Stimulated activated CD4-positive, alpha-beta T cell treated with anti-CD3 and anti-CD28 coated beads, TNF-alpha, amount 100 ng/mL, for 1 hour (primary cell): ENCODE results near the gene RTN4R.

ENCODE experiments used
- DNase-seq, 3 donors: peaks; one replicate each; pipeline ENCODE4 v3.0.0-alpha.2; 2020; ENCODE audit warnings: low read depth in 3 of 3, low spot score in 1 of 3

RTN4R gene

DNA sequence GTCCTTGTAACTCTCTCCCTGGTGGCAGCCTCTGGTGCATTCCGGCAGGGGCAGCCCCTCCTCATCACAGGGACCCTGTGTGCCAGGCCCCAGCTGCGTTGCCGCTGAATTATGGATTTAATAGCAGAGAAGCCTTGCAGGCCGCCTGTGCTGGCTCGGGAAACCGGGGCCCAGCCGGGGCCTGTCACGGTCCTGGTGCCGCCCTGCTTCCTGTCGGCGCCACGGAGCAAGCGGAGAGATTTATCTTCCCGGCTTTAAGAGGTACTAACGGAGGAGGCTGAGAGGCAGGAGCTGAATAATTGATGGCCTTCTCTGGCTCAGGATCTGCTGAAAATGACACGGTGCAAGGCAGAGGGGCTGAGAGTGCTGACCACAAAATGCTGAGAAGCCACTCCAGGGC is 63.3 kb downstream of the RTN4R start:
- DNase-seq = no peak

DNA sequence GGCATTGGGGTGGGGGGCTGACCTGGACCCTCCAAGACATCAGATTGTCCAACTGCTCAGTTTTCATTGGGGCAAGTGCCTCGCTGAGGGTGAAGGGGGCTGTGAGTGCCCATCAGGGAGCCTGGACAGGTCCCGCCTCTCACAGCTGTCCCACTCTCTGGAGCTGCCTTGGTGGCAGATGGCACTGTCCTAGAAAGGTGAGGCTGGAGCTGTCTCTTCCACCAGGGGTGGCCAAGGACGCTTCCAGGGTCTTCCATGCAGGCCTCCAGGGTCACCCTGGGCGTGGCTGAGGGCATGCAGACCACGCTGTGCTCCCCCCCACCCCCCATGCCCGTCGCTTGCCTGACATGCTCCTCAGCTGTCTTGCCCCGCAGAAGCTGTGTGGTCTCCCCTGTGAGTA is 63.8 kb downstream of the RTN4R start:
- no peak for DNase-seq

- DNase-seq = no peak
These were observed 64.4 kb downstream of the RTN4R start for GRCh38 chr22:20203552-20204201.

GRCh38 chr22:20203142-20203551 is 65.0 kb downstream of the RTN4R start:
- no peak for DNase-seq

DNA sequence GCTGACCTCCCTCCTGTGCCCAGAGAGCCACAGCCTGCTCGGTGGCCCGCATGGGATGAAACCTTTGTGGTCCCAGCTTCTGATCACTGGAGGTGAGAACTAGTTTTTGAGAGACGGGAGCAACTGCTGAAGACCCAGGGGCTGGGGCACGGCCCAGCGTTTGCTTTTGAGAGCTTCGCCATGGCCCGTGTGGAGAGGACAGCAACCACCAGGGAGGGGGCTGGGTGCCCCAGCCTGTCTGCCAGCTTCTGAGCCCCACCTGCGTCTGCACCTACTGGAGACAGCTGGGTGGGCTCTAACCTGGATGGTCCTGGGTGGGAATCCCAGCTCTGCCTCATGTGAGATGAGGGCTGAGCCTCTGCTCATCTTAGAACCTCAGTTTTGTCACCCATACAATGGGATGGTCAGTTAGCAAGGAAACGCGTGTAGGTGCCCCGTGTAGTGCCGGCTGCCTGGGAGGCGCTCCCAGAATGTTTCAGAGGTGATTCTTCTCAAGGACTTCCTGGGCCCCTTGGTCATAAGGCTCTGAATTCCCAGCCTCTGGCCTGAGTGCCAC is 66.2 kb downstream of the RTN4R start:
- DNase-seq = no peak

- no peak for DNase-seq
These were observed 68.2 kb downstream of the RTN4R start for GRCh38 chr22:20199906-20200305.

- no peak for DNase-seq
These were observed 68.7 kb downstream of the RTN4R start for GRCh38 chr22:20199413-20199842.

GRCh38 chr22:20198557-20199319 is 69.4 kb downstream of the RTN4R start:
- no peak for DNase-seq

DNA sequence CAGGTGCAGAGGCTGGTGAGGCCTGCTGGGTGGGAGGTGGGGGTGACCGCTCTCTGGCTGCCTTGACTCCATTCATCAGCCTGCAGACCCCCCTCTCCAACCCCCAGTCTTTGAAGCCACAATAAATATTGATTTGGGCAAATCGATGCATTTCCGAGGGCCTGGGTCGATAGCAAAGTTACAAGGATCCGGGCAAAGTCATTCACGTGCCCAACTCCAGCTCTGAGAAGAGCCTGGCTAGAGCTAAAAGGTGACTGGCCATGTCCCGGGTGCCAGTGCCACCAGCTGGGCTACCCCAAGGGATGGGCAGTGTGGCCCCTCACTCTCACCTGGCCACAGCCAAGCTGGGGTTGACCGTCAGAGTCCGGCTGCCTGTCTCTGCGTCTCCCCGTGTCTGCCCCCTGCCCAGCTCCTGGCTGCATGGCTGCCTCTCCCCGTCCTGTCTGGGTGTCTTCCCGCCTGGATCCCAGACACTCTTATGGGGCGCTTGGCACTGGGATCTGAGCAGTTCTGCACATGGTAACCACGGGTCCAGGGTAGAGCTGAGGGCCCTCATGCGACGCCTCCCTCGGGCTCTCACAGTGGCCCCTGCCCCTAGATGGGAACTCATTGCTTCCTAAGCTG is 70.6 kb downstream of the RTN4R start:
- no peak for DNase-seq

DNA sequence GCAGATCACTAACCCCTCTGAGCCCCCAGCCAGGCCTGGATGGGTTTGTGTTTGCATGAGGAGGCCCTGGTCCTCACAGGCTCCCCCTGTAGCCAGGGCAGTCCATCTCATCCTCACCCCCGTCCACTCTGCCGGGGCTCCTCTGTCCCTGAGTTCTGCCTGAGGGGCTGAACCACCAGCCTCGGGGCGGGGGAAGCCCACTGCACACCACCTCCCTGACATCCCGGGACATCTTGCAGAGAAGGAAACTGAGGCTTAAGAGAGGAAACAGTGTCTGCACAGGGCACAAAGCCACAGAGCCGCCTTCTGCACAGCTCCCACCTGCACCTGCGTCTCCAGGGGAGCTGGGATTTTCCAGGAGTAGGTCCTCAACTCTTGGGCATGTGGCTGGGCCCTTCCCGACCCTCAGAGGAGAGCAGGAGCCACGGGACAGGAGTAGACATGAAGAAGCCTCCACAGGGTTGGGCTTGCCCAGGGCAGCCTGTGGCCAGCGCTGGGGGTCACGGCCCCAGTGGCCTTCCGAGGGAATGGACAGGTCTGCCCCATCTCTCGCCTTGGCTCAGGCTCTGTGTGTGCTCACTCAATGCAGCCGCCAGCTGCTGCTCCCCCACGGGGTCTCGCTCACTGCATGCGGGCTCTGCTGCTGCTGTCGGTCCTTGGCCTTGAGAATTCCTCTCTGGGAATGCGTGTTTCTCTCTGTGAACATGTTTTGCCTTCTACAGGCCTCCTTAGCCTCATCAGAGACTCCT is 71.8 kb downstream of the RTN4R start:
- DNase-seq = no peak

DNA sequence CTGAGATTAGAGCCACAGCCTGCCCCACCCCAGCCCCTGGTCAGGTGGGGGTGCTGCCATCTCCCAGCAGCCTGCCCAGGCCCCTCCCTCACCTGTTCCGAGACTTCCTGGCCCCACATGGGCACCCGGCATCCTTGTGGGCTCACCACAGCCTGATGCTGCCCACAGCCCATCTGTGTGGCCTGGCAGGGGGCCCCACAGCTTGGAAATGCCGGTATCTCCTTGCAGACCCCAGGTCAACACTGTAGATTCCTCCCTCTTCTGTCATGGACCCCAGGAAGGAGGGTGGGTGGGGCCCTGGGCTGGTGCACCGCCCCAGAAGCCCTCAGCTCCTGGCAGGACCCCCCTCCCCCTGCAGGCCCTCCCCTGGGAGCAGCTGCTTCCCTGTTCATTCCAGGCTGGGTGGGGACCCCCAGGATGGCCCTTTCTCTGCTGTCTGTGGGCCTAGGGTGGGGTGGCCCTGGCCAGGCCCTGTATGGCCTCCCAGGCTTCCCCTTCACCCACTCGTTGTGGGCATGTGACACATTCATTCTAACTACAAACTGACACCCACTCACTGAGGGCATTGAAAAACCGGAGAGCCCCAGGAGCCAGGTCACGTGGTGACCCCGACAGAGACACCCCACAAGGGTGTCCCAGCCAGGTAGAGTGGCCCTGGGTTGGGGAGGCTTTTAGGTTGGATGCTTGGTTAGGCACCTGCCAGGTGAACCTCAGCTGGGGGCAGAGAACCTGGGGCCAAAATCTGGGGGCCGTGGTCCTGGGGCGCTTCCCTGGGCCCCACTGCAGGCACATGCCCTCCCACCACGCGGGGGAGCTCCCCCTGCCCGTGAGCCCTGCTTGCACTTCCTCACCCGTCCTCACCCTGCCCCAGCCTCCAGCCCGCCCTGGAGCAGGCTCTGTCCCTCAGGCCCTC is 73.2 kb downstream of the RTN4R start:
- DNase-seq = no peak

DNA sequence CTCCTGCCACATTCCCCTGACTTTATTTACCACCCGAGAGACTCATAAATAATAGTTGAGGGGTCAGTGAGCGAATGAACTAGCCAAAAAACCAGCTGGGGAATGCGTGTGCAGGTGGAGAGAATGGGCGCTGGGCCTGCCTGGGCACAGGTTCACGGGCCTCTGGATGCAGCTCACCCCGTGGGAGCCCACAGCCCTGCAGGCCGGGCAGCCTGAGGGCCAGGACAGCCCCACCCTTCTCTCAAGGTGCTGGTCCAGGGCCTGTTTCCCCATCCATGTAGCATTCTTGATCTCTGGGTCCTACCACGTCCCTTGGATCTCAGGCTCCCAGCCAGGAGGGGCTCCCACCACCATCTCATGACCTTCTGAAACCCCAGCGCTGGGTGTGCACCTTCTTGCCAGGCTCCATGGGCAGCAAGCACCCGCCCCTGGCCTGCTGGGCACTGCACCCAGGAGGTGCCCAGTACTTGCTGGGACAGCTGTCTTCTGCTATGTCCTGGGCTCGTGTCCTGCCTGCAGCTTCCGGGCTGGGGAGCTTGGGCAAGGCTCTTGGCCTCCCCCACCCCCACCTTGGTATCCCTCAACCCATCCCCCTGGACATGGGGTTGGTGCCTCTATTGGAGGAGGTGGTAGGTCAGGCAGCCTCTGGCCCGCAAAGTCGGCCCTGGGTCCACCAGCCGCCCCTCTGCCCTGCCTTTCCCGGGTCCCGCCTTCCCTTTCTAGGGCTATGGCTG is 74.2 kb downstream of the RTN4R start:
- DNase-seq = no peak

DNA sequence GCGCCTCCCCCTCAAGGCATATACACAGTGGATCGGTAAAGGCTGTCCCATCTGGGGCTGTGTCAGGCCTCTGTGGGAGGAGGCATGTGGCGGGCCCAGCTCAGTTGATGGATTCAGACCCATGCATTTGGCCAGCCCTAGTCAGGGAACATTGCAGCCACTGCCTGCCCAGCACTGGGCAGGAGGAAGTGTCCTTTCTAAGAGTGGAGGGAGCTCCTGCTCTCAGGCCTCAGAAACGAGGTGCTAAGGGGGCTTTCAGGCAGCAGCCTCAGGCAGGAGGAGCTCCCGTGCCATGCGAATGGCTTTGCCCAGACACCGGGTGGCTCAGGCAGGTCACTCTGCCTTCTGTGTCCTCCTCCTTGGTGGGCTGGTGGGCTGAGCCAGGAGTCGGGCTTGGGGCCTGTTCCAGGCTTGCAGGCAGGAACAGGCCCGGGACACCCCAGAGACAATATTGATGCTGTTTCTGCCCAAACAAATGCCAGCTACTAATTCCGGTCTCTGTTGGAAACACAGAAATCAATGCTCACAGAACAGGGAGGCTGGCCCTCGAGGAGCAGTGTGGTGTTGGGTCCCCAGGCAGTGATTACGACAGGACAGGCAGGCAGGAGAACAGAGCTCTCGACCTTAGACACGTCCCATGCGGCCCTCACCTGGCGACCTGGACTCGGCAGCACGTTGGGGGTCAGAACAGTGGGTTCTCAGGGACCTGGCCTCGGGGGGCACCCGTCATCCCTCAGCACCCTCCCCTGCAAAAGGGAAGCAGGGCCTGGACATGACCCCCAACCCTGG is 75.0 kb downstream of the RTN4R start:
- no peak for DNase-seq

GRCh38 chr22:20192293-20192971 is 75.7 kb downstream of the RTN4R start:
- DNase-seq = no peak

GRCh38 chr22:20191803-20192202 is 76.3 kb downstream of the RTN4R start:
- no peak for DNase-seq
